Globus pallidus (tissue), 1 donor: ENCODE measurements around the gene ADRA2C.

ENCODE experiments used
- DNase-seq: peaks from one replicate; pipeline ENCODE4 v3.0.0-alpha.2; 2015; ENCODE audit warnings: low spot score

Gene ADRA2C

DNA sequence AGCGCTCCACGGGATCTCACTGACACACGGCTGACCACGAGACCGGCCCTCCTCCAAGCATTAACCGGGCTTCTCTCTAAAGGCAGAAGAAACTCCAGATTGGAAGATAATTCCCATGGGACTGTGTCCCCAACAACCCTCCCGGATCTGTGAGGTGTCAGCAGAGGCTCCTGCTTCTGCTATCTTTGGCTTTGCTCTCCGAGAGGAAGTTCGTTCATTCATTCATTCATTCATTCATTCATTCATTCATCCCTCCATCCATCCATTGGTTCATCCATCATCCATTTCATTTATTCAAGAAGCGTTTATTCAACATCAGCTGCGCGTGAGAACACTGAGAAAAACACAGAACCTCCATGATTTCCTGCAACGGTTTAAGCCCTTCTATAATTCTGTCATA lies 11.5 kb downstream of the ADRA2C start:
- no peak for DNase-seq

GRCh38 chr4:3779509-3779908 lies 13.3 kb downstream of the ADRA2C start:
- DNase-seq, result no peak

DNA sequence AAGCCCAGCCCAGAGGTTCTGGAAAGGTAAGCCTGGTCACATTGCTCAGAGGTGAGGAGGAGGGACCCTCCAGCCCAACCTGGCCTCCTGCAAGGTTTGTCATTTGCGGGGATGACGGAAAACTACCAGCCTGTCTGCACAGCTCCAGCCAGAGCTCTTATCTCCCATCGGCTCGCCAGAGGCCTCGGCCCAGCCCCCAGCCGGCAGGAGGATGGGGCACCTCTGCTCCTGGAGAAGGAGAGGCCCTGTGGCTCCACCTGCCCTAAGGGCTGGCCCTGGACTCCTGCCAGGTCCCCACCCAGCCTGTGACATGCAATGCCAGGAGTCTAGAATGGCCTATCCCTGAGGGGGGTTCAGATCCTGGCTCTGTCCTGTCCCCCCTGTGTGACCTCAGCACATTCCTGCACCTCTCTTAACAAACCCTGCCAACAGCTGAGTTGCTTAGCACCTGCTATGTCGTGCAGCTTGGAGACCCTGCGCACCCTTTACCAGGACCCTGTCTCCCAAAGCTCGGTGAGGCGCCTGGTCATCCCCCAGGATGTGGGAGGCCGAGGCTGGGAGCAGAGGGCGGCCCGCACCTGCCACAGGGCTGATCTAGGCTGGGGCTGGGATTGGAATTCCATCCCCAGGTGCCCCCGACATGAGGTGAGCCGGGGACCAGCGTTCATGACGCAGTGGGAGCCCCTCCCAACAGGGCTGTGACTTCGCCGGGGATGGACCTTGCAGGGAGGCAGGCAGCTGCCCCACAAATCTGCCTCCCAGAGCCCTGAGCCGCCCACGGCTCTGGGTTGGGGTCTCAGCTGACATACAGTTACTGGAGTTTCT lies 14.4 kb downstream of the ADRA2C start:
- no peak for DNase-seq

- DNase-seq, result no peak
Measured at GRCh38 chr4:3781193-3781886, 15.2 kb downstream of the ADRA2C start.

GRCh38 chr4:3781997-3782930 lies 16.1 kb downstream of the ADRA2C start:
- DNase-seq, result no peak

DNA sequence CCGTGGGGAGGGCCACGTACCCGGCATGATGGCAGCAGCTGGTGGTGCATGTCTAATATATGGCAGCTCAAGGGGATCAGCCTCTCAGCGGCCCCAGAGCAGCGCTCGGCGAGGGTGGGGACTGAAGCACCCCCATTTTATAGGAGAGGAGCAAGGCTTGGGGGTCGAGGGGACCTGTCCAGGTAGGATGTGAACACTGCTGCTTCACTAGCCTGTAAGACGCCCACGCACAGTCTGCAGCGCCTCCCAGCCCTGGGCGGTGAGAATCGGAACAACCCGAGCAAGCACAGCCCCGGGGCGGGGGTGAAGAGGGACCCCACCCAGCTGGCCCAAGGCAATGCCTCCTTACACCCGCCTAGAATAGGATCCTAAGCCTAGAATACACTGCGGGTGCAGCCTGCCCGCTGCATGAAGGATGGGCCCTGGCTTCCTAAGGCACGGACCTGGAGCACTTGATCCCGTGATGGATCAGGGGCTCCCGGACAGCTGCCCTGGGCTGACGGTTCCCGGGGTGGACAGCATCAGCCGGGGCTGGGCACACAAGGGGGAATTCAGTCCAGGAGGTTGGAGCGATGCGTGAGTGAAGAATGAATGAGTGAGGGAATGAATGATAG lies 17.6 kb downstream of the ADRA2C start:
- no peak for DNase-seq

- no peak for DNase-seq
Measured at GRCh38 chr4:3784454-3785291, 18.5 kb downstream of the ADRA2C start.

DNA sequence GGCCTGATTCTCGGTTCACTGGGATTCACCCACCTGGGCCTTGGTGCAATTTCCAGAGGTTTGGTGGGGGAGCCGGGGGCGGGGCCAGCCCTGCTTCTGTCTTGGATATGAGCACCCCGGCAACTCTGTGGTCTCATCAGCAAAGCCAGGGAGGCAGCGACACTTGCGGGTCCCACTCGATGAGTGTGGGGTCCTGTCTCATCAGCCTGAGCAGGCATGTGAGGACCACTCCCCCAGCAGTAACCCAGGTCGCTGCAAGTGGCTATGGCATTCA lies 19.0 kb downstream of the ADRA2C start:
- no peak for DNase-seq

DNA sequence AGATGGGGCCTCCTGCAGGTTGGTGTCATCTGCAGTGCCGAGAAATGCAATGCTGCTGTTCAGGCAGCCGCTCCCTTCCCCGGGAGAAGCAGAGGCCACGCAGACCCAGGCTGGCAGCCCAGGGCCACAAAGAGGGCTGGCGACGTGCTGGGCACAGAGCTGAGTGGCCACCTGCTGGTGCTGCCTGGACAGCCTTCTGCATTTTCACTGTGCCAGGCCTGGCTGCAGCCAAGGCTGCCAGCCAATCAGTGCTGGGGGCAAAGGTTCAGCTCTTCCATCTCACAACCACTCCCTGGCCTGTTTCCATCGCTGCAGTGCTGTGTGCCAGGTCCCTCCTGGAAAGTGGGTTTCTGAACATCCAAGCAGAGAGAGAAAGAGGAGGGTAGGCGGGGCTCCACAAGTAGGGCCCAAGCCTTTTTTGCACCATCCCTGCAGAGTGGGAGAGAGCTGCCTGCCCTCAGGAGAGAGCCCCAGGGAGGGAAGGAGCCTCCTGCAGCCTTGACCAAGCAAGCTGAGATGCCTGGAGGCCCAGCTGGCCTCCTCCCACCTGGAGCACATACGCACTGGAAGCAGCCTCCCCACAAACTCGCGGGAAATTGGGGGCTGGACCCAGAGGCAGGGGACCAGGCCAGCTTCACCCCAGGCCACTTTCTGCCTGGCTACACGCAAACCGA lies 20.1 kb downstream of the ADRA2C start:
- DNase-seq, result peak; percentile 57

- DNase-seq, result no peak
Measured at GRCh38 chr4:3787489-3788365, 21.5 kb downstream of the ADRA2C start.

GRCh38 chr4:3788366-3788660 lies 22.1 kb downstream of the ADRA2C start:
- DNase-seq, result no peak

DNA sequence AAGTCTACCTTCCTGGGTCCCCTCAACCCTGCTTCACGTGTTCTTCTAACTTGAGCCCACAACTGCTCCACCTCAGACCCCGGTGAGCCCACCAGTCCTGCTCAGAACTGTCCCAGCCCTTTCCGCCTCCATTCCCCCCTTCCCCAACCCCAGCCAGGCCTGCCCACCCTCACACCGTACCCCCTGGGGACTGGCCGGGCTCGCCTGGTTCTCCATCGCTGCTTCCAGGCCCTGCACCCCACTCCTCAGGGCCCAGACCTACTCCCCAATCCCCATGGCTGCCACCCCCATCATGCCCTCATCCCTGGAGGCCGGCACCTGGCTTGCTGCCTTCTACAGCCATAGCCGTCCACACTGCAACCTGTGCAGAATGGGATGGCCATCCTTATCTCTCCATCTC lies 23.4 kb downstream of the ADRA2C start:
- no peak for DNase-seq

DNA sequence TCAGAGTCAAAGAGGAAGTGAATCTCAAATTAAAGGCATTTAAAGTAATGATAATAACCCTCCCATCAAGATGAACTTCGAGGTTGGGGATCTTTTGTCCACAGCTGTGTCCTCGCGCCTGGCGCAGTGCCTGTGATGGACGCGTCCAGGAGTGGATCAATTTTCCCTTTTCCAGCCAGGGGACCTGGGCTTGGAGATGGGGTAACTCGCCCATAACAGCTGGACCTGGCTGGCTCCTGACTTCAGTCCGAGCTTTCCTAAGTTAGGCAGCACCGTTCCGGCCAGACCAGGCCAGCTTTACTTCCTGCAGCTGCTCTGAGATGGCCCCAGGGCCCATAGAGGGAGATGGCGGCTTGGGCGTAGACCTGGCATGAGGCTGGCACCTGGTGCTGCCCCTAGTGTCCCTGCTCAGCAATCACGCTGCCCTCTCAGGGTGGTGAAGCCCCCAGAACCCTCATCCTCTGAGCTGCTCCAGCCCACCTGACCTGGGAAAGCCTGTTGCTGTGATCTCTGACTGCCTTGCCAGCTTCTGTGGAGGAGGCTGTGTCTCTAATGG lies 23.9 kb downstream of the ADRA2C start:
- no peak for DNase-seq

- no peak for DNase-seq
Measured at GRCh38 chr4:3791256-3791655, 25.1 kb downstream of the ADRA2C start.

DNA sequence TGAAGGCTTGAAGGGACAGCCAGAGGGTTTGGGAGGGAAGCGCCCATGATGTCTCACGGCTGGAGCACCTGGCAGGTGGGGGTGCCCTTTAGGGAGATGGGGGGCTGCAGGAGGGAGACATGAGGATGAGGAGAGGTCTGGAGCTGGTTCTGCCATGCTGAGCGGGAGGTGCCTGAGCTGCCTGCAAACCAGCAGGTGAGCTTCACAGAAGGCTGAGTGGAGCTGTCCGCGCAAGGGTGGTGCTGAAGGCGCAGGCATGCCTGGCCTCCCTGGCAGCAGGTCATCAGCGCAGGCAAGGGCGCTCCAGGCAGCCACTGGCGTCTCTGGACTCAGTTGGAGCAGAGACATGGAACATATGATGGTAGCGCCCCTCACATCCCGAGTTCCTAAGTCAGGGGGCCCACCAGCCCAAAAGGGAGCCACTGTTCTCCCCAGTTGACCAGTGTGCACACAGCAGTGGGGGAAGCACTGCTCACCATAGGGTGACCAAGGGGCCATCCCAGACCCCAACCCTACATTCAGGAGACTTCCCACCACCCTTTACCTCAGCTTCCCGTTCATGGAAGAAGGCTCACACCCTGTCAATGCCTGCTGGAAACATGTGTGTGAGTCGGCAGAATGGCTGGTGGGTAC lies 25.8 kb downstream of the ADRA2C start:
- no peak for DNase-seq

- no peak for DNase-seq
Measured at GRCh38 chr4:3792813-3793212, 26.6 kb downstream of the ADRA2C start.

DNA sequence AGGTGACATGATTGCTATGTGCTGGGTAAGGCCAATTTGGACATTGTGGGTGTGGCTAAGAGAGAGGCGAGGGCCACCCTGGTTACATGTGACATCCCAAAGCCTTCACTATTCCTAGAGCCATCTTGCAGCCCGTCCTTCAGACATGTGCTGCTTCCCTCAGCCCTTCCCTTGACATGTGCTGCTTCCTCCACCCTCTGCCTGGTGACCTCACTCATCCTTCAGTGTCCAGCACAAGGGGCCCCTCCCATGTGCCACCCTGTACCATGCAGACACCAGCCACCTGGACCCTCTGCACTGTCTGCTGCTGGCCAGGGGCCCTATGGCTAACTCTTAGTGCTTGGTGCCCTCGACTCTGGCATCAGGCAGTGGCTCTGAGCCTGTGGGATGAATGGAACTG lies 27.4 kb downstream of the ADRA2C start:
- DNase-seq, result no peak

- DNase-seq, result no peak
Measured at GRCh38 chr4:3796960-3797359, 30.8 kb downstream of the ADRA2C start.
